Upper lobe of left lung (tissue), 6 donors: Measurements from ENCODE around the gene SLC5A8. TPM values are rescaled to one million over a fixed set of nuclear protein-coding genes. Genes with fewer than 3 reads are reported as not detected.

Source experiments
- small RNA-seq, 4 donors: library from RNA; depleted of rRNA; stranded (forward); fragments of <200 nt; gene quantifications; one replicate each; pipeline ENCODE3, GENCODE V24; 2016
- total RNA-seq, 6 donors: library from RNA; depleted of rRNA in 4 of 6; stranded (reverse); fragments of >200 nt in 4 of 6; gene quantifications; one replicate each; pipeline versions ENCODE4 v1.1.0 to v1.2.1, GENCODE V29; 2016 to 2021
- donor health status: DM: no; HTN: no; CAD: no; lungs with moderate emphysema.
- donor health status: DM: no; HTN: yes; CAD: no; lungs with severe emphysema.

The SLC5A8 gene
- total RNA-seq, 6 donors from 2014 or later, result 2.1 to 8.8 (median 7.2) TPM; not detected in 1

Small RNA genes lying within 50 kb of the gene (small RNA-seq; reads per million reads assigned to genes)
- gene RNU6-768P, result 0 reads per million in 4 donors

Other genes with a start within 250 kb of the SLC5A8 start
- gene UTP20, start 69.9 kb upstream of the SLC5A8 start, total RNA-seq, result 10 to 100 TPM in 4 of 6 donors, 1 to 10 TPM in 2; 7.1 to 17.0 (median 11.4) TPM
- gene ARL1, start 197.5 kb upstream of the SLC5A8 start, total RNA-seq, result 10 to 100 TPM; 13.6 to 84.1 (median 61.2) TPM